ENCODE data around the gene ABCG4.

ABCG4 gene

DNA sequence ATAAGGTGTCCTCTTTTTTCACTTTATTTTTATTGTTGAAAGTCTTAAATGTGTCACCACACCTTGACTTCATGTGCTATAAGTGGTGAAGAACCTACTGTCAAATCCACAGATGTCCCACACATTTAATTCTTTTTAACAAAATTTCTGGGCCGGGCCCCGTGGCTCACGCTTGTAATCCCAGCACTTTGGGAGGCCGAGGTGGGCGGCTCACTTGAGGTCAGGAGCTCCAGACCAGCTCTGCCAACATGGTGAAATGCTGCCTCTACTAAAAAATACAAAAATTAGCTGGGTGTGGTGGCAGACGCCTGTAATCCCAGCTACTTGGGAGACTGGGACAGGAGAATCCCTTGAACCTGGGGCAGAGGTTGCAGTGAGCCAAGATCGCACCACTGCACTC lies 60.3 kb downstream of the ABCG4 start:
- DNase-seq = no peak

DNA sequence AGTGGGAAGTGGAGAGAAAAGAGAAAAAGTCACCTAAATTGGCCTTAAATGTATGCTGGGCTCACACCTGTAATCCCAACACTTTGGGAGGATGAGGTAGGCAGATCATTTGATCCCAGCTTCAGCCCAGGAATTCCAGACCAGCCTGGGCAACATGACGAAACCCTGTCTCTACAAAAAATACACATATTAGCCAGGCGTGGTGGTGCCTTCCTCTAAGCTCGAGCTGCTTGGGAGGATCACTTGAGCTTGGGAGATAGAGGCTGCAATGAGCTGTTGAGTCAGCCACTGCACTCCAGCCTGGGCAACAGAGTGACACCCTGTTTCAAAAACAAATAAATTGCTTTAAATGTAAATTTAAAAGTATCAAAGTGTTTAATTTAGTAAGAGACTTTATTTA lies 61.2 kb downstream of the ABCG4 start:
- DNase-seq = no peak
